HG03159 (cell line): Measurements from ENCODE around the gene PRSS37.
"Not testable (repeated sequence)": the region's sequence is repeated elsewhere in the genome, so short reads cannot be mapped to it uniquely, and the experiment has no call there.

ENCODE experiments used
- ATAC-seq: cut with Tn5 transposase; IDR thresholded peaks from one replicate; pipeline ENCODE4 v1.9.1; 2021; ENCODE audit warnings: mild to moderate bottlenecking, moderate library complexity; ENCODE audit not compliant: unreplicated experiment

PRSS37 gene, protein sequence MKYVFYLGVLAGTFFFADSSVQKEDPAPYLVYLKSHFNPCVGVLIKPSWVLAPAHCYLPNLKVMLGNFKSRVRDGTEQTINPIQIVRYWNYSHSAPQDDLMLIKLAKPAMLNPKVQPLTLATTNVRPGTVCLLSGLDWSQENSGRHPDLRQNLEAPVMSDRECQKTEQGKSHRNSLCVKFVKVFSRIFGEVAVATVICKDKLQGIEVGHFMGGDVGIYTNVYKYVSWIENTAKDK

DNA sequence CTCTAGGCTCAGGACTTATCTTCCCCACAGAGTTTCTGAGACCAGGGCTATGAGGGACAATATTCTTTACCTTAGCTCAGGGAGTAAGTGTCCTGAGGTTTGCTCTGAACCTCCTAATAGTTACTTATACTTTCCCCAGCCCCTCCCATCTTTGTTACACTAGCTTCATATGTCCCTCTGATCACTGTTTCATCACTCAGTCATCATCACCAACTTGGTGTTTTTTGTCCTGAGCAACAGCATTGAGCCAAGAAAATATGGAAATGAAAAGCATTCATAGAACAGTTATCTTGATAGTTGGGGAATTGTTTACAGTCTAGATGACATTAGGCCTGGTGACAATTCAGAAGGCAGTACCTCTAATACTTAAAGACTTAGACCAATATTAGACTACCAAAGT lies at the start of gene PRSS37:
TSS of gene PRSS37 (minus strand) at position 101 of the 400 bp plus-strand sequence. CDS start 436 bp downstream, outside the sequence.
- no peak for ATAC-seq

DNA sequence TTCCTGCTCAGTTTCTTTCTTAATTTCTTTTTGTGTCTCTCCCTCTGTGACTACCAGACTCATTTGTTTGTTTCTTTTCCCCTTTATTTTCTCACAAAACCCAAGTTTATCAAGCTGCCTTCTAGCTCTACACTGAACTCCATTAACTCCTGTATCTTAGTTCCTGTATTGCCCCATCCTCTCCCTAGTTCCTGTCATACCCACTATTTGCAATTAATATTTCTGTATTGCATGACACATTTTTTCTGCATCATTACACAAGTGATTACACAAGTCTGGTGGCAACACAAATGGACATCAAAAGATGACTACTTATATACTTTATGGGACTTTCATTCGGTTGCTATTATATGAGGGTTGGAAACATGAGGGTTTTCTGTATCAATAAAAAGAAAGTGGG lies 48.0 kb upstream of the PRSS37 start:
- no peak for ATAC-seq

DNA sequence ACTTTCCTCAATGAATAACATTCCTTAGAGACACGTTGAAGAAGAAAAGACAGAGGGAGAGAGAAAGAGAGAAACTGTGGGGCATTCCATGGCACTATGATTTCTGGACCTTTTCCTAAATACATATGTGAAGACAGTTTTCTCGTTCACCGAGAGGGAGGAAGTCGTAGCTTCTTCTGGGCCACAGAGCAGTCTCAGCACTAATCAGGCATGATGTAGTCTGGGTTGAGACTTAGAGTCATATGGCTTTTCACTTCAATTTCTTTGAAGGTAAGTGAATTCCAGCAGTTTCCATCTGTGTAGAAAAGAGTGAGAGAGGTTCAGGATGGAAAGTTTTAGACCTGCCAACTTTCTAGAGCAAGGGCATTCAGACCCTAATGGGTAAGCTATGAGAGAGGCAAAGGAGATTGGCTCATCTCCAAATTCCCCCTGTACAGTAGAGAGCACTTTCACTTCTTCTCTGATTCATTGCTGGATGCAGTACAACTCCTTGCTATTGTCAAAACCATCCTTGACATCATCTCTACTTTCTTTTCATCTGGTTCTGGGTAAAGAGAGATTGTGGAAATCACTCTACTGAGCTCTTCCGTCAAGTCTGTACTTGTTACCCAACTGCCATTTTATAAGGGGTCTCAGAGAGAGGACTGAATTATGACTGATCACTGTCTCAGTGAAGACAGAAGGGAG lies 43.4 kb upstream of the PRSS37 start:
- peak; percentile 61 for ATAC-seq

DNA sequence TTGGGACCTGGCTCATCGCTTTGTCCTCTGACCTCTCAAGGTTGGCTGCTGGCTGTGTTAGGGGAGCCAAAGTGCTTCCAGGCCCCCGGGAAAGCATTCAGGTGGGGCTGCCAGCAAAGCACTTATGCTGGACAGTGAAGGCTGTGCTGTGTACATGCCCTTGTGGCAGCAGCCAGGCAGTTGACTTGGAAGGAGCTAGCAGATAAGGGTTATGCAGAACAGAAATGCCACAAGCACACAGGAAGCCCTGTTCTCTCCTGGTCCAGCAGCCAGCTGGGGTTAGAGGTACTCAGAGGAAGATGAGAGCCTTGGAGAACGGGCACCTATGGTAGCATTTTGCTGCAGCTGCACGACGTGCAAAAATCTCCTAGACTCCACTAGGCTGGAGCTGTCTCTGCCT lies 39.7 kb upstream of the PRSS37 start:
- ATAC-seq = no peak

DNA sequence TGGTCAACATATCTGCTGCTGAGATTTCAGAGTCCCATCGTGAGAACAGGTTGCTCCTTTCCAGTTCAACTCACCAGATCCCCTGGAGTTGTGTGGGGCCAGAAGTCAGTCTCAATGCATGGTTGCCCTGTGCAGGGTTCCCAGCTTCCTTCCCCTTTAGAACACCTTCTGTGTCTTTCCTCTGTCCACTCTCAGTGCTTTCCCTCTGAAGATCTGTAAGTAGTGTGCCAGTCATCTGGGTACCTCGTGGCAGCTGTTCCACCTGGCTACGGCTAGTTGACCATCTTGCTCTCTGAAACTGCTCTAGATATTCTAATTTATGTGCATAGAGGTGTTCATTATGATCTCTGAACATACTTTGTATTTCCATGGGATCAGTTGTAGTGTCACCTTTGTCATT lies 36.1 kb upstream of the PRSS37 start:
- no peak for ATAC-seq

DNA sequence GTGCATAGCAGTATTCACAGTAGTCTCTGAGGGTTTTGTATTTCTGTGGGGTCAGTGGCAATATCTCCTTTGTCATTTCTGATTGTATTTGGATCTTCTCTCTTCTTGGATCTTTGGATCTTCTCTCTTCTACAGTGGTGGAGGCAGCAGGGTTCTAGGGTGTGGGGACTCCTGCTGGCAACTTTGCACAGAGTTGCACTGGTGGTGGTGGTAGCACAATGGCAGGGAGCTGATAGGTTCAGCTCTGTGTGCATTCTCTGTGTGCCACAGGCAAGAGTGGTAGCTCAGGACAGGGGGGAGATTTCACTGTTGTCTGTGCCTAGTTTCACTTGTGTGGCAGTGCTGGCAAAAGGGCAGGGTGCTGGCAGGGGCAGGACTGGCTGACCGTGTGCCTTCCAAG lies 35.1 kb upstream of the PRSS37 start:
- ATAC-seq = no peak

DNA sequence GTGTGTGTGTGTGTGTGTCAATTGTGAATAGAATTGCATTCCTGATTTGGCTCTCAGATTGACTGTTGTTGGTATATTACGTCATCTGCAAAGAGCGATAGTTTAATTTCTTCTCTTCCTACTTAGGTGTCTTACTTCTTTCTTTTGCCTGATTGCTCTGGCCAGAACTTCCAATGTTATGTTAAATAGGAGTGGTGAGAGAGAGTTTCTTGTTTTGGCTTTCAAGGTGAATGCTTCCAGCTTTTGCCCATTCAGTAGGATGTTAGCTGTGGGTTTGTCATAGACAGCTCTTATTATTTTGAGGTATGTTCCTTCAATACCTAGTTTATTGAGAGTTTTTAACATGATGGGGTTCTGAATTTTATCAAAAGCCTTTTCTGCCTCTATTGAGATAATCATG lies 34.2 kb upstream of the PRSS37 start:
- ATAC-seq = no peak

DNA sequence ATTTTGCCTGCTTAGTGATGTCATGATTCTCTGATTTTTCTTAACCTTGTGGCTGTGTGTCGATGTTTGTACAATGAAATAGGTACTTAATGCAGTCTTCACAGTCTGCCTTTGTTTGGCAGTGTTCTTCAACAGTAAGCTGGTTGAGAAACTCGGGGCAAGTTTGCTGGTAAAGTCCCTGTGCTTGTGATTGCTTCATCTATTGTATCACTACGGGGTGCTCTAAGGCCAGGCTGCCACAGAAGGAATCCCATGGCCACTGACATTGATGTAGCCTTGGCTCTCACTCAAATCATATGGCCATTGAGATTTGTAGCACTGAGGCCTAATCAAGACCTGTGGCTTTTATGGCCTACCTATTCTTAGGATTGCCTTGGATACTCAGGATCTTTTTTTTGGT lies 33.5 kb upstream of the PRSS37 start:
- no peak for ATAC-seq

DNA sequence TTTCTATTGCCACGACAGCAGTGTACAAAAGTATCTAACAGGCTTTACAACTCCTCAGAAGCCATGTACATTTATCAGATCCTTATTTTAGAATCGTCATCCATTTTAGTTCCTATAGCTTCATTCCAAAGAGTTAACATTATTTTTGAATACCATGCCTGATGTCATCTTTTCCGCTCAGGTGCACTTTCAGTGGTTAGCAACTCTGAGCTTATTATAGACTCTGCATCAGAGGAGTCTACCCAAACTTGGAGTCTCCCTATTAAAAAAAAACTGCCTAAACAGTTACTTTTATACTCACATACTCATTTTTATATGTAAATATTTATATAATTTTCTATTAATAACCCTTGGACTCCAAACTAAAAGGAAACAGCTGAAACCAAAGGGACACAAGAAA lies 31.6 kb upstream of the PRSS37 start:
- no peak for ATAC-seq

DNA sequence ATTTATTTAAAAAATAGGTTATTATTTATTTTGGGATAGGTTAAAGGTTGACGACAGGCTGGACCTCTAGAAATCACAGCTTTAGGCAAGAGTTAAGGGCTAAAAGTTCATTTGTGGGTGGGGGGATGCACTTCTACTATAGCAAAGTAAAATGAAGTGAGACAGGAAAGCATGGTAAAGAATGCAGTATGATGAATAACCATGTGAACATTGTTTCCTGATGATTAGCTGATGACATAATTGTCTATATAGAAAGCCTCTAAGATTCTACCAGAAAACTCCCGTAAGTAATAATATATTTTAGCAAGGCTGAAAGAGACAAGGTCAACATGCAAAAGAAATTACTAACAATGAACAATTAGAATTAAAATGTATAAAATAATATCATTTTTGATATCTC lies 25.7 kb upstream of the PRSS37 start:
- ATAC-seq = no peak

DNA sequence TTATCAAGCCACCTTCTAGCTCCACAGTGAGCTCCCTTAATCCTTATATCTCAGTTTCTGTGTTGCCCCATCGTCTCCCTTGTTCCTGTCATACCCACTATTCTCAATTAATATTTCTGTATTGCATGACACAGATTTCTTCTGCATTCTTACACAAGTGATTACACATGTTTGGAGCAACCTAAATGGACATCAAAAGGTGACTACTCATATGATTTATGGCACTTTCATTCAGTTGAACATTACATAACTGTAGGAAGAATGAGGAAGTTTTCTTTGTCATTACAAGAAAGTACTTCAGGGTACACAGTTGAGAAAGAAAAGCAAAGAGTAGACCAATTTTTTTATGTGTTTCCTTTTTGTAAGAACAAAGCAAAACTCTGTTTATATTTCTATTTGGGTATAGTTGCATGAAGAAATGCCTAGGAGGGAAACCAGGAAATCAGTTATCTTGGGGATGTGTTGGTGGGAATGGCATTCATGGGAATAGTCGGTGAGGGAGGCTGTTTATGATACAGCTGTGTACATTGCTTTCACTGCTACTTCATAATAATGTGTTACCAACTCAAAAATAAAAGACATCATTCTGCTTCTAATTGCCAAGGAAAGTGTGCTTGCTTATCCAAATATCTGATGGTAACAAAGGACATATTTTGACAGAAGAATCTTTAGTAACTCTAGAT lies 23.6 kb upstream of the PRSS37 start:
- no peak for ATAC-seq

DNA sequence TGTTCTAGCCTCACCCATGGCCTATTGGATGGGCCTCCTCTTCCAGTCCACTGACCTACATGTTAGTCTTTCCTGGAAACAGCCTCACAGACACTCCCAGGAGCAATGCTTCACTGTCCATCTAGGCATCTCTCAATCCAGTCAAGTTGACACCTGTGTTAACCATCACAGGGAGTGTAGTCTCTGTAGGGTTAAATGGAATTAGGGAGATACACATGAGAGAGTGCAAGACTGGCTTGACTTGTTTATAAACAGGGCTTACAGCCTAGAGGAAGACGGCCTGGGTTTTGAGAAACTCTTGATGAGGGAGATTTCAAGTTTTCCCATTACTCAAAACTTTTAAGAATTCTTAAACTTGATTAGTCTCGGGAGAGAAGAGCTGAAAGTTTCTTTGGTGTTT lies 18.9 kb upstream of the PRSS37 start:
- no peak for ATAC-seq

DNA sequence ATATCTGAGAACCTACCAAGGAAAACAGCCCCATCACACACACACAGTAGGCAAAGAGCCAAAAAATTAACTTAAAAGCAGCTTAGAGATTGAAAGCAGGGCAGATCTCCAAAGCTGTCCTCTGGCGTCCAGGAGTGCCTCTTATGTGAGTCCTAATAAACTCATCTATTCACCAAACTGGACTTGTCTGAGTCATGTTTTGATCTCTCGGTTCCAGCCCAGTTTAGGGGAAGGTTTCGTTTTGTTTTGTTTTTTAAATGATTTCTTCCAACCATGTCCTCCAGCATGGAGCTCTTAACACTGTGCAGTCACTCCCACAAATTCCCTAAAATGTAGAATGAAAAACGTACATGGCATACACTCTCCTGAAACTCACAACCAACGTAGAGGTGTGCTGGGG lies 6.7 kb upstream of the PRSS37 start:
- ATAC-seq = no peak

DNA sequence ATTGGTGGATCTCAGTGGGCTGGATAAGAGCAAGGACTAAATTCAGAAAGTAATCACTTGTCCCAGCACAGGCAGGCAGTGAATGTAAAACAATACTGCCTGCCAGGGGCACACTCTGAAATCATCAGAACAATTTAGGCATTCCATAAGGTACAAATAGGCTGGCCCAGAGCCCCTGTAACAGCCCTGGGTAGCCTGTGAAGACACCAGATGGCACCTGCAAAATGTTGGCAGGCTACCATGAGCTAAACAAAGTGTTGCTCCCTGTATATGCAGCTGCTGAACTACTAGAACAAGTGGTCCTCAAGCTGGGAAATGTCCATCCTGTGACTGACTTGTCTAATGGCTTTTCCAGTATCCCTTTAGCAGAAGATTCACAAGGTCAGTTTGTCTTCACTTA lies 3.0 kb upstream of the PRSS37 start:
- no peak for ATAC-seq

DNA sequence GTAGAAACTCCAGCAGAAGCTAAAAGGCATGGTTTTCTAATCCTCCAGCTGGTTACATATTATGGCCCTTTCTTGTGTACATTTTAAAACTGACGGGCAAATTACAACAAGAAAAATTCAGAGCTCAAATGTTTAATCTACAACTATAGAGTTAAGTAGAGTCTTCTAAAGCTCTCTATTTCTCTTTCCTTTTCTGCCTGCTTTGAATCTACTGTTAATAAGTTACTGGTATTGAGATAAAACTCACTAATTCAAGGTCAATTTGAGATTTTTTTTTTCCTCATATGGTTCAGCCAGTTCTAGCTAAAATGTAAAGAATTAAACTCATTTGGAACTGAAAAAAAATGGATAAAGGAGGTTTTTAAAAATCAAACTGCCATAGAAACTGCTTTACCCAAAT lies 1.6 kb upstream of the PRSS37 start:
- no peak for ATAC-seq

DNA sequence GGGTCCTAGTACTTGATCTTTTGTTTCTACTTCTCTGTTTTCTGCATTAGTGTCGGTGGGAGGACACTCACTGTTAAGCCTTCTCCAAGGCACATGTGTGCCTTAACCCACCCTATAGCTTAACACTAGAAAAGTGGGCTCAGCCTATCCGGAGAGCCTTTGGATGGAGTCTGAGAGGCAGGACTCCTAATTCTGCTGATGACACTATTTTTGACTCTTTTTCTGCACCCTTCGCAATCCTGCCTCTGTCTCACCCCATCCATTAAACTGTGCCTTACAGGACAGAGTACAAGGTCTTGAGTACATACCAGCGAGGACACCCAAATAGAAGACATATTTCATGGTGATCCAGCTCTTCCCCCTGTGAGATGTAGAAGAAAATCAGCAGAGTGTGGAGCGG lies 577 bp downstream of the PRSS37 start:
- no peak for ATAC-seq

DNA sequence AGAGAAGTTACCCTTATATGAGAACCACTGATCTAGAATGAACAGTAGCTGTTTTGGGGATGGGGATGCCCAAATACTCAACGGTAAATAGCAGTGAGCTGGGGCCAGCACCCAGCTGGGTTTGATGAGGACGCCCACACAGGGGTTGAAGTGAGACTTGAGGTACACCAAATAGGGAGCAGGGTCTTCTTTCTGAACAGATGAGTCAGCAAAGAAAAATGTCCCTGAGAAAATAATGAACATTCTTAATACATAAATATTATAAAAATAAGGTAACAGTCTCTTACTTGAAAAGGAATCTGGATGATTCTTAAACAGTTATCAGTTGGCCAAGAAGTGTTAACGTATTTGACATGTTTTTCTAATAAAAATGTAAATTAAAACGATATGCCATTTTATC lies 2.0 kb downstream of the PRSS37 start:
- ATAC-seq = no peak

DNA sequence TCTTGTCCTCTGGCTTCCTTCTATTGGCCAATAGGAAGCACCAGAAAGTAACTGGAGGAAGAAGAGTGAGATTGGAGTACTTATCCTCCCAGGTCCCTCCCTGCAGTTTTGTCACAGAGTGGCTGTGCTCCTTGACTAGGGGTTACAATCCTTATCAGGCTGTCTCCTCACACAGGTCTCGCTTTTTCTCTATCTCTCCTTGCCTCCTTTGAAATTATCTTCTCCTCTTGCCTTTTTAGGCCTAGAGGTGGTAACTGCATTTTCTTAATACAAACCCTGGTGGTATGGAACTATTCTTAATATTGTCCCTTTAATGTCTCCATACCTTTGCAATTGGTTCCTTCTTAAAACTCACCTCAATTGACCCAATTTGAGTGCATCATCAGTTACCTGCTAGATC lies 2.7 kb downstream of the PRSS37 start:
- no peak for ATAC-seq

DNA sequence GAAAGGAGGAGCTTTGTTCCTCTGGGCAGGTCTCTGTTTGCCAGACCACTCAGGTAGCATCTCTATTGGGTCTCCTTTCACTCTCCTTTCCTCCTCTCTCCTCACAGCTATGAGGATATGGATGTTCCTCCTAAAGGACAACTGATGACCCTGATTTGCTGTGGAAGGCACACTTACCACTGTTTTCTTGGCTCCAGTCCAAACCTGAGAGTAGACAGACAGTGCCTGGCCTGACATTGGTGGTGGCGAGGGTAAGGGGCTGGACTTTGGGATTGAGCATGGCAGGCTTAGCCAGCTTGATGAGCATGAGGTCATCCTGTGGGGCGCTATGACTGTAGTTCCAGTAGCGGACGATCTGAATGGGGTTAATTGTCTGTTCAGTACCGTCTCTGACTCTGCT lies 3.6 kb downstream of the PRSS37 start:
- ATAC-seq = no peak

DNA sequence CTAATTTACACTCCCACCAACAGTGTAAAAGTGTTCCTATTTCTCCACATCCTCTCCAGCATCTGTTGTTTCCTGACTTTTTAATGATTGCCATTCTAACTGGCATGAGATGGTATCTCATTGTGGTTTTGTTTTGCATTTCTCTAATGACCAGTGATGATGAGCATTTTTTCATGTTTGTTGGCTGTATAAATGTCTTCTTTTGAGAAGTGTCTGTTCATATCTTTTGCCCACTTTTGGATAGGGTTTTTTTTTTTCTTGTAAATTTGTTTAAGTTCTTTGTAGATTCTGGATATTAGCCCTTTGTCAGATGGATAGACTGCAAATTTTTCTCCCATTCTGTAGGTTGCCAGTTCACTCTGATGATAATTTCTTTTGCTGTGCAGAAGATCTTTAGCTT lies 18.9 kb downstream of the PRSS37 start:
- ATAC-seq = not testable (repeated sequence)

DNA sequence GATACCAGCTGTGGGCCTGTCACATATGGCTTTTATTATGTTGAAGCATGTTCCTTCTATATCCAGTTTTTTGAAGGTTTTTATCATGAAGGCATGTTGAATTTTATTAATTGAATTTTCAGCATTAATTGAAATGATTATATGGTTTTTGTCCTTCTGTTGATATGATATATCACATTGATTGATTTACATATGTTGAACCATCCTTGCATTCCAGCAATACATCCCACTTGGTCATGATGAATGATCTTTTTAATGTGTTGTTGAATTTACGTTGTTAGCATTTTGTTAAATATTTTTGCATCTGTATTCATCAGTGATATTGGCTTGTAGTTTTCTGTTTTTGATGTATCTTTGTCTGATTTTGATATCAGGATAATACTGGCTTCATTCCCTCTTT lies 21.2 kb downstream of the PRSS37 start:
- ATAC-seq = no peak

DNA sequence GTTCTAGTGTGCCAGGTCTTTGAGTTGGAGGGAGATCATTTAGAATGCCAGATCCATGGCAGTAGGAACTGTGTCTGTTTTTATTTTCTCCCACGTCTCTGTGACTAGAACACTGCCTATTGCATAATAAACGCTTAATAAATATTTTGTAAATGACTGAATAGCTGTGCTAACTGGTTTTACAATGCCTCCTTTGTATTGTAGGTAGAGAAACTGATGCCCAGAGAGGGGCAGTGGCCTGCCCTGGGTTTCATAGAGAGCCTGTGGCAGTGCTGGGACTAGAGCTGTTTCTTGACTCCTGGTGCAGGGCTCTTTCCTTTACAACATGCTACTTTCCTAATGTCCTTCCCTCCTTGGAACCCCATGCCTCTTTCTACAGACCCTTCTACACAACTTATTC lies 48.8 kb downstream of the PRSS37 start:
- no peak for ATAC-seq
